Upper lobe of left lung (tissue), 6 donors: ENCODE measurements around the gene STX4. TPM values are rescaled to one million over a fixed set of nuclear protein-coding genes. Genes with fewer than 3 reads are reported as not detected.

Source experiments
- ATAC-seq, 2 donors: fragments of 200-7000 bp; cut with Tn5 transposase; one replicate each; pipeline ENCODE4 v1.9.1; 2022; ENCODE audit warnings: mild to moderate bottlenecking in 2 of 2, moderate library complexity in 2 of 2; ENCODE audit not compliant: low FRiP score in 2 of 2
- DNase-seq, 2 donors: peaks; one replicate each; pipeline ENCODE4 v3.0.0-alpha.2; 2019 to 2020
- H3K27ac ChIP-seq, 4 donors: fragments of 200-600 bp; sonication (generic); one replicate each; pipeline ENCODE4 v1.5.1; 2016 to 2019
- H3K27me3 ChIP-seq, 4 donors: fragments of 200-600 bp; sonication (generic); one replicate each; pipeline ENCODE4 v1.5.1; 2017 to 2019
- H3K36me3 ChIP-seq, 4 donors: fragments of 200-600 bp; sonication (generic); one replicate each; pipeline ENCODE4 v1.5.1; 2016 to 2019
- H3K4me1 ChIP-seq, 4 donors: fragments of 200-600 bp; sonication (generic); one replicate each; pipeline ENCODE4 v1.5.1; 2018 to 2019
- H3K4me3 ChIP-seq, 4 donors: fragments of 200-600 bp; sonication (generic); one replicate each; pipeline ENCODE4 v1.5.1; 2017 to 2019; ENCODE audit warnings: mild to moderate bottlenecking in 2 of 4, moderate library complexity in 1 of 4
- H3K9me3 ChIP-seq, 4 donors: fragments of 200-600 bp; sonication (generic); one replicate each; pipeline ENCODE4 v1.5.1; 2018 to 2019
- EP300 ChIP-seq, 4 donors: sonication (generic); formaldehyde crosslinking; IDR thresholded peaks; one replicate each; pipeline ENCODE4 v1.5.1; 2017; ENCODE audit warnings: antibody characterized with exemption in 4 of 4, control low read depth in 2 of 4
- POLR2A ChIP-seq, 4 donors: fragments of 450-650 bp; IDR thresholded peaks; one replicate each; pipeline ENCODE4 v1.5.1; 2016 to 2017; ENCODE audit warnings: antibody characterized with exemption in 4 of 4, mild to moderate bottlenecking in 2 of 4
- POLR2AphosphoS5 ChIP-seq, 2 donors: sonication (generic); formaldehyde crosslinking; IDR thresholded peaks; one replicate each; pipeline ENCODE4 v1.5.1; 2017; ENCODE audit warnings: antibody characterized with exemption in 2 of 2
- WGBS, 2 donors: methylation state at CpG; one replicate each; pipeline ENCODE4 v1.1.5; 2017 to 2018; 5-methylcytosine and 5-hydroxymethylcytosine counted together
- total RNA-seq, 6 donors: library from RNA; depleted of rRNA in 4 of 6; stranded (reverse); fragments of >200 nt in 4 of 6; gene quantifications; one replicate each; pipeline versions ENCODE4 v1.1.0 to v1.2.1, GENCODE V29; 2016 to 2021
- TF ChIP-seq, protein P1 (sequence below), 6 experiments: fragments of 450-650 bp in 4 of 6; fragments of 200-600 bp in 2 of 6; sonication (generic) in 2 of 6; IDR thresholded peaks; one replicate each; pipeline ENCODE4 v1.5.1; 2016 to 2019; ENCODE audit warnings: antibody characterized with exemption in 6 of 6
- donor health status: DM: no; HTN: no; CAD: no; lungs with moderate emphysema.
- donor health status: DM: no; HTN: yes; CAD: no; lungs with severe emphysema.

Gene STX4
- total RNA-seq, 6 donors from 2014 or later = 44.8 to 168 (median 96.3) TPM

DNA sequence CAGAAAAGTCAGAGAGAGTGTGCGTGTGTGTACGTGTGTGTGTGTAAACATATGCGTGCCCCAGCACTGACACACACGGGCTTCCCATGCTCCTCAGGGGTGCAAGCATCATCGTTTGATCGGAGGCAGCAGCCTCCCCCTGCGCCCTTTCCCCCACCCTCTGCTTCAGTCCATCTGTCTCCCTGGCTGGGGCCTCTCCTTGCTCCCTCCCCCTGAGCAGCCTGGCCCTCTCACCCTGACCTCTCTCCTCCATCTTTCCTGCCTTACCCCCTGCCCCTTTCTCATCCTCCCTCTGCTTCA is 27.3 kb upstream of the STX4 start:
- Histone ChIP-seq H3K4me1 (peaks cover 0 to 3% (median 0%) of the 10 kb centered on the region in 4 donors), H3K9me3 (no peaks in the 10 kb centered on the region), H3K27ac (no peak overlapping the region), H3K27me3 (peaks cover 0 to 21% (median 9%) of the 10 kb centered on the region in 4 donors), H3K36me3 (no peaks in the 10 kb centered on the region), H3K4me3 (no peak overlapping the region)
- TF ChIP-seq POLR2A (IDR thresholded peaks at IDR 0.05) (no peak), POLR2AphosphoS5 (IDR thresholded peaks at IDR 0.05) (no peak), EP300 (IDR thresholded peaks at IDR 0.05) (no peak)
- TF ChIP-seq, protein P1, sequence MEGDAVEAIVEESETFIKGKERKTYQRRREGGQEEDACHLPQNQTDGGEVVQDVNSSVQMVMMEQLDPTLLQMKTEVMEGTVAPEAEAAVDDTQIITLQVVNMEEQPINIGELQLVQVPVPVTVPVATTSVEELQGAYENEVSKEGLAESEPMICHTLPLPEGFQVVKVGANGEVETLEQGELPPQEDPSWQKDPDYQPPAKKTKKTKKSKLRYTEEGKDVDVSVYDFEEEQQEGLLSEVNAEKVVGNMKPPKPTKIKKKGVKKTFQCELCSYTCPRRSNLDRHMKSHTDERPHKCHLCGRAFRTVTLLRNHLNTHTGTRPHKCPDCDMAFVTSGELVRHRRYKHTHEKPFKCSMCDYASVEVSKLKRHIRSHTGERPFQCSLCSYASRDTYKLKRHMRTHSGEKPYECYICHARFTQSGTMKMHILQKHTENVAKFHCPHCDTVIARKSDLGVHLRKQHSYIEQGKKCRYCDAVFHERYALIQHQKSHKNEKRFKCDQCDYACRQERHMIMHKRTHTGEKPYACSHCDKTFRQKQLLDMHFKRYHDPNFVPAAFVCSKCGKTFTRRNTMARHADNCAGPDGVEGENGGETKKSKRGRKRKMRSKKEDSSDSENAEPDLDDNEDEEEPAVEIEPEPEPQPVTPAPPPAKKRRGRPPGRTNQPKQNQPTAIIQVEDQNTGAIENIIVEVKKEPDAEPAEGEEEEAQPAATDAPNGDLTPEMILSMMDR (IDR thresholded peaks at IDR 0.05) = no peak
- no peak for ATAC-seq
- no peak for DNase-seq
- 40 to 50% methylated on average over 7 of the region's 7 CpGs for WGBS, 2 donors

DNA sequence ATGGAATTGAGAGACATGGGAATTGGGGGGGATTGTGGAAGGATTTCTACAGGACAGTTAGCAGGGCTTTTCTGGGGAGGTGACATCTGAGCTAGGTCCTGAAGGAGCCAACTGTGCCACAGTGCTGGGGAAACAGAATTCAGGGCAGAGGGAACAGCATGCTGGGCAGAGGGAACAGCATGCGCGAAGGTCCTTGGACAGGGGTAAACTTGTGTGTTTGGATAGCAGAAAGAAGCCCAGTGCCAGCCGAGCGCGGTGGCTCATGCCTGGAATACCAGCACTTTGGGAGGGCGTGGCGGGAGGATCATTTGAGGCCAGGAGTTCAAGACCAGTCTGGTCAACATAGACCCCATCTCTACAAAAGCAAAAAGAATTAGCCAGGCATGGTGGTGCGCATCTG is 26.8 kb upstream of the STX4 start:
- TF ChIP-seq, protein P1 (IDR thresholded peaks at IDR 0.05) = no peak
- TF ChIP-seq POLR2A (IDR thresholded peaks at IDR 0.05) (no peak), EP300 (IDR thresholded peaks at IDR 0.05) (no peak), POLR2AphosphoS5 (IDR thresholded peaks at IDR 0.05) (no peak)
- H3K36me3 ChIP-seq = no peaks in the 10 kb centered on the region
- no peak for DNase-seq
- no peaks in the 10 kb centered on the region for H3K9me3 ChIP-seq
- peaks cover 0 to 27% (median 12%) of the 10 kb centered on the region in 4 donors for H3K27me3 ChIP-seq
- WGBS, 2 donors = 84 to 90% methylated on average over 8 of the region's 8 CpGs
- no peak overlapping the region for H3K27ac ChIP-seq
- H3K4me3 ChIP-seq = no peak overlapping the region
- H3K4me1 ChIP-seq = peaks cover 0 to 3% (median 0%) of the 10 kb centered on the region in 4 donors
- ATAC-seq = no peak

DNA sequence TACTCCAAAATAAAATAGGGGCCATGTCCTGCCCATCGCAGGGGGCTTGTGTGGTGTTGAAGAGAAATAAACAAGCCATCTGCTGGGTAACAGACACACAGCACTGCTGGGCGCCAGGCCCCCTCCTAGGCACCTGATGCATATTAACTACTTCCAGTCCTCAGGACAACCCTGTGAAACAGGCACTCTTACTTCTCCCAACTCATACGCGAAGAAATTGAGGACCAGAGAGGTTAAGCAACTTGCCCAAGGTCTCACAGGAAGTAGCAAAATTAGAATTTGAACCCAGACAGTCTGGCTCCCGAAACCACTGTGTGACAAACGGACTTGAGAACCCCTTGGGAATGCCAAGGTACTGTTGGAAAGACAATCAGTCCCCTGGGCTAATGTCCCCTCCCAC is 25.7 kb upstream of the STX4 start:
- H3K4me3 ChIP-seq = no peak overlapping the region
- WGBS, 2 donors = 47 to 50% methylated on average over 6 of the region's 6 CpGs
- H3K27me3 ChIP-seq = peaks cover 0 to 27% (median 12%) of the 10 kb centered on the region in 4 donors
- no peaks in the 10 kb centered on the region for H3K9me3 ChIP-seq
- H3K36me3 ChIP-seq = no peaks in the 10 kb centered on the region
- DNase-seq = no peak
- peaks cover 0 to 3% (median 0%) of the 10 kb centered on the region in 4 donors for H3K4me1 ChIP-seq
- H3K27ac ChIP-seq = no peak overlapping the region
- ATAC-seq = no peak
- TF ChIP-seq EP300 (IDR thresholded peaks at IDR 0.05) (no peak), POLR2AphosphoS5 (IDR thresholded peaks at IDR 0.05) (no peak), POLR2A (IDR thresholded peaks at IDR 0.05) (no peak)
- TF ChIP-seq, protein P1 (IDR thresholded peaks at IDR 0.05) = no peak

DNA sequence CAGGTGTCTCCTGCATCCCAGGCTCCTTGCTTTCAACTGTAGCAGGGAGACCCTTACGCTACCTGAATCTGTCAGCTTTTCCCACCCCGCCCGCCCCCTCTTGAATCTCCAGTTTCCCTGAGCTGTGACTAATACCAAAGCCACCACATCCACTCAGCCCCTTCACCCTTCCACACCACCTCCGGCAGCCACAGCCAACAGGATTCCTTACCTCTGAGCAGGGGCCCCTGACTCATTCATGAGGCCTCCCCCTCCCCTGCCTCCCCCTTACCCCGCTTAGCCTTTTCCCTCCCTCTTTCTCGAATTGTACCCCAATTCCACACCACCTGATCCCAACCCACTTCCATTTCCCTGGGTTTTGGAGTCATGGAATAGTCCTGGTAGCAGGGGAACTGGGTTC is 25.2 kb upstream of the STX4 start:
- whole genome bisulfite sequencing, 2 donors = 55 to 58% methylated on average over 6 of the region's 6 CpGs
- Histone ChIP-seq H3K9me3 (no peaks in the 10 kb centered on the region), H3K4me1 (peaks cover 0 to 3% (median 0%) of the 10 kb centered on the region in 4 donors), H3K4me3 (no peak overlapping the region), H3K36me3 (no peaks in the 10 kb centered on the region), H3K27me3 (peaks cover 0 to 27% (median 12%) of the 10 kb centered on the region in 4 donors), H3K27ac (no peak overlapping the region)
- no peak for TF ChIP-seq EP300 (IDR thresholded peaks at IDR 0.05)
- no peak for TF ChIP-seq POLR2AphosphoS5 (IDR thresholded peaks at IDR 0.05)
- TF ChIP-seq POLR2A (IDR thresholded peaks at IDR 0.05) = no peak
- TF ChIP-seq, protein P1 (IDR thresholded peaks at IDR 0.05) = no peak
- ATAC-seq = no peak
- no peak for DNase-seq

DNA sequence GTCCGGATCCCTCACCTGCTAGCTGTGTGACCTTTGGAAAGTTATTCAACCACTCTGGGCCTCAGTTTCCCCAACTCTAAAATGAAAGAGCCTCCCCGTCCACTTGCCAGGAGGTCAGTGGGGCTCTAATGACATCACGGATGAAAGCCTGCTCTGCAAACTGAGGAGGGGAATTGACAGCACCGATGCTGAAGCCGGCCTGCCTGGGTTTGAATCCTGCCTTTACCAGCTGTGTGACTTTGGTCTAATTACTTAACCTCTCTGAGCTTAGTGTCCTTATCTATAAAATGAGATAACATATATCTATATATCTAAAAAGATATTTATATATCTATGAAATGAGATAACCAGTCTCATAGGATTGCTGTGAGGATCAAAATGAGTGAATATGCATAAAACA is 24.8 kb upstream of the STX4 start:
- ATAC-seq = no peak
- no peaks in the 10 kb centered on the region for H3K9me3 ChIP-seq
- no peak for DNase-seq
- WGBS, 2 donors = 70 to 92% methylated on average over 5 of the region's 5 CpGs
- no peaks in the 10 kb centered on the region for H3K36me3 ChIP-seq
- no peak overlapping the region for H3K27ac ChIP-seq
- H3K27me3 ChIP-seq = peaks cover 0 to 27% (median 12%) of the 10 kb centered on the region in 4 donors
- H3K4me1 ChIP-seq = peaks cover 0 to 3% (median 0%) of the 10 kb centered on the region in 4 donors
- no peak overlapping the region for H3K4me3 ChIP-seq
- no peak for TF ChIP-seq POLR2AphosphoS5 (IDR thresholded peaks at IDR 0.05)
- TF ChIP-seq, protein P1 (IDR thresholded peaks at IDR 0.05) = no peak
- TF ChIP-seq POLR2A (IDR thresholded peaks at IDR 0.05) = no peak
- TF ChIP-seq EP300 (IDR thresholded peaks at IDR 0.05) = no peak
